GM18502 (cell line): Measurements from ENCODE around the gene BICD1.
"Not testable (repeated sequence)": the region's sequence is repeated elsewhere in the genome, so short reads cannot be mapped to it uniquely, and the experiment has no call there.

ENCODE experiments used
- ATAC-seq: cut with Tn5 transposase; IDR thresholded peaks from one replicate; pipeline ENCODE4 v1.9.1; 2021; ENCODE audit warnings: mild to moderate bottlenecking; ENCODE audit not compliant: unreplicated experiment, poor library complexity

Gene BICD1

DNA sequence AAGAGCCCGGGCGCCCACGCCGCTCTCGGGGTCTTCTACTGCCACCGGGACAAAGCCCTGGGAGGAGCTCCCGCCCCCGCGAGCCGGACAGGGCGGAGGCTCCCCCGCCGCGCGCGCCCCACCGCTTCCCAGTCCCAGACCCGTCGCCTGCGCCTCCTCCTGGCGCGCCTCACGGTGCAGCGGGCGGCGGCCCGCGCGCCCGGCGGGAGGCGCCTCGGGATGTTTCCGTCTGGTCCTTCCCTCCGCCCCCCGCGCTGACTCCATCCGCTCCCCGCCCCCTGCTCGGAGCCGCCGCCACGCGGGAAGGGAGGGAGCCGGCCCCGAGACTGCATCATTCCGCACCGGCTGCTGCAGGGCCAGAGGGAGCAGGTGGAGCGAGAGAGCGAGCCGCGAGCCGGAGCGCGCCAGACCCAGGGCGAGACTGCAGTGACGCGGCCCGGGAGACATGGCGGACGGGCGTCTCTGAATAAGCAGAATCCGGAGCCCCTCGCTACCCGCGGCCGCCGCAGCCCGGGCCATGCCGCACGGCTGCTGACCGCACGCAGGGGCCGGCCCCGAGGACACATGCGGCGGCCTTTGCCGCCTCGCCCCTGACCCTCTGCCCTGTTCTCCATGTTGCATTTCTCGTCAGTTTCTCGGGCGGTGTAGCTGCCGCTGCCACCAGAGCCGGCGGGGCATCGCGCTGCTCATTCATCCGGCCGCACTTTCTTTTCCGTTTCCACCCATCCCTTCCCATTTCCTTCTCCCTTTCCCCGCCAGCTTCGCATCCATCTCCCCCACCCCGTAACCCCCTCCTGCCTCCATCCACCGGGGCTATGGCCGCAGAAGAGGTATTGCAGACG is at the start of gene BICD1:
BICD1 (plus strand) TSS at position 331 of the 842 bp plus-strand sequence; CDS start at position 816, 485 bp downstream.
- peak; percentile 85 for ATAC-seq

DNA sequence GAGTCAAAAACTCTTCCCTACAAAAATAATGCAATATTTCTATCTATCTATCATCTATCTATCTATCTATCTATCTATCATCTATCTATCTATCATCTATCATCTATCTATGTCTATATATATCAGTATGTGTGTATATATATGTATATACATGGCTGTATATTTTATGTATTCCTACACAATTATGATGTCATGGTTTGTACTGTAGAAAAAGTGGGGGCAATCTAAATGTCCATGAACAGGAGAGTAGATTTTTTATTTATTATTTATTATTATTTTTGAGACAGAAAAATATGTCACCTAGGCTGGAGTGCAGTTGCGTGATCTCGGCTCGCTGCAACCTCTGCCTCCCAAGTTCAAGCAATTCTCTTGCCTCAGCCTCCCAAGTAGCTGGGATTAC is 45.6 kb upstream of the BICD1 start:
- no peak for ATAC-seq

GRCh38 chr12:32062881-32063280 is 43.8 kb upstream of the BICD1 start:
- ATAC-seq = peak; percentile 49

- ATAC-seq = no peak
These were observed 42.9 kb upstream of the BICD1 start for GRCh38 chr12:32063796-32064195.

DNA sequence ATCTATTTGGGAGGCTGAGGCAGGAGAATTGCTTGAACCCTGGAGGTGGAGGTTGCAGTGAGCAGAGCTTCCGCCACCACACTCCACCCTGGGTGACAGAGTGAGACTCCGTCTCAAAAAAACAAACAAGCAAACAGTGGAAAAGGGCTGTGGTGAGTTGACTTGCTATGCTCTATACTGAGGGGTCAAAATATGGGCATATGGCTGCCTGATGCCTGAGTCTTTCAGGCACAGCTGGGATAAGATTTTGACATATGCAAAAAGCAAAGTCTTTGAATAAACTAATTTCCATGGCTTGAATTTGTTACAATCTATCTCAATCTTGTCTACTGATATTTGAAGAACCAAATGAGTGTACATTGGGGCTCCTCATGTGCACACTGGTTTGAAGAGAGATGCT is 40.4 kb upstream of the BICD1 start:
- no peak for ATAC-seq

- no peak for ATAC-seq
These were observed 37.6 kb upstream of the BICD1 start for GRCh38 chr12:32069071-32069470.

- ATAC-seq = no peak
These were observed 36.9 kb upstream of the BICD1 start for GRCh38 chr12:32069731-32070130.

GRCh38 chr12:32070370-32070769 is 36.3 kb upstream of the BICD1 start:
- ATAC-seq = no peak

- ATAC-seq = no peak
These were observed 34.5 kb upstream of the BICD1 start for GRCh38 chr12:32072102-32072501.

GRCh38 chr12:32074432-32074831 is 32.2 kb upstream of the BICD1 start:
- ATAC-seq = no peak

GRCh38 chr12:32076941-32077340 is 29.7 kb upstream of the BICD1 start:
- ATAC-seq = no peak

GRCh38 chr12:32080435-32080834 is 26.2 kb upstream of the BICD1 start:
- ATAC-seq = no peak

DNA sequence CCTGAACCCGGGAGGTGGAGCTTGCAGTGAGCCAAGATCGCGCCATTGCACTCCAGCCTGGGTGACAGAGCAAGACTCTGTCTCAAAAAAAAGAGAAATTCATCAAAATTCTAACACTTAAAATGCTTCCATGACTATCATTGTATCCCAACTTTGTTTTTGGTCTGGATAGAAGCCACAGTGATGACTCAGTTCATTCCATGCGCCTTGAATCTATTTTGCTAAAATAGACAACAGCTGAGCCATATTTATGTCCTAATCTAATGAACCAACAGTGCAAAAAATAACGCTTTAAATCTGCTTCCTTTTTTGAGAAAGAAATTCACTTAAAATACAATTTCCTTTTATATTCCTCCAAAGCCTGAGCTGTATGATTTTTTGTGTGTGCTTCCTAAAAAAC is 23.2 kb upstream of the BICD1 start:
- no peak for ATAC-seq

GRCh38 chr12:32084017-32084688 is 22.5 kb upstream of the BICD1 start:
- ATAC-seq = no peak

DNA sequence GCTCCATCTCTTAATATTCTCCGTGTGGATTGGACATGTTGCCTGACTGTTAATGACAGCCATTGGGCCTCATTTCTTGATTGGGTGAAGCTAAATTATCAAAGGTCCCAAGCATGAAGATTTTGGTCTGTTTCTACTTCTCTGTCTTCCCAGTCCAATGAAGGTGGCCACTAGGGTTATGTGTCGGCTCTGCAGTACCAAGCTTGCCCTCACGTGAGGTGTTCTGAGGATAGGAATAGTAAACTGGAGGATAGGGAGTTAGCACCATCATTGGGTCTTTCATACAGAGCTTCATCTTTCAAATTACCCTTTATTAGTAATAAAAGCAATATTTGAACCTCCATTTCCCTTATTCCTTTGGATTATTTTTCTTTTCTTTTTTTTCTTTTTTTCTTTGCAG is 21.9 kb upstream of the BICD1 start:
- ATAC-seq = no peak

GRCh38 chr12:32087306-32087705 is 19.3 kb upstream of the BICD1 start:
- ATAC-seq = no peak

DNA sequence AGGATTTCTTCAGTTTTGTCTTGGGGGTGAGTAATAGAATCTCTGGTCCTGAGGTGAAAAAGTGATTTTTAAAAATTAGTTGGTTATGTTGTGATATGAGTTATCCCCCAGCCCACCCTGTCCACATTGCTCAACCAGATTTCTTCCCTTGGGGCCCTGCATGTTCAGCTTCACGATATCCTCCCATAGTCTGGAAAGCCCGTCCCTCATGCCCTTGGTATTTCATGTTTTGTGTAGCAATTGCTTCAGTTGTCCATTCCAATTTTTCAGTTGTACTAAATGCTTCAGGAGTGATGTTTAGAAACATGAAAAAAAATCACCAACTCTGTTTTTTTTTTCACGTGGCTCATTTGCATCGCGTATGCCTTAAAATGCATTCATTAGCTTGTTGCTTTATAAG is 17.5 kb upstream of the BICD1 start:
- no peak for ATAC-seq

GRCh38 chr12:32089586-32089985 is 17.1 kb upstream of the BICD1 start:
- no peak for ATAC-seq

DNA sequence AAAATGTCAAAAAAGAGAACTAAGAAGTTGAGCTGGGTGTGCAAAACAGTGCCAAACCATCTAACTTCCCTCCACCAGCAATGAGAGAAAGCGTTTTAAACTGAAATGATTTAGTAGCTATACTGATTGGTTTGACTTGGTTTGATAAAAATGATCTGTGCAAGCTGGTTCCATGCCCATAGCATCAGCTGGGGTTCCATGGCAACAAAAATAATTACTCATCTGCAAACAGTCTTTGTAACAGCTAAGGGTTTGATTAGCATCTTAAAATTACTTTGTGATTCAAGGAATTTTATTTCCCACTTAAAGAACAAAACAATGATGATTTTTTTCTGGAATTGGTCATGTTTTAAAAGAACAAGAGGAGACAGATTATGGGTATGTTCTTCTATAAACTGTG is 15.0 kb upstream of the BICD1 start:
- ATAC-seq = no peak

DNA sequence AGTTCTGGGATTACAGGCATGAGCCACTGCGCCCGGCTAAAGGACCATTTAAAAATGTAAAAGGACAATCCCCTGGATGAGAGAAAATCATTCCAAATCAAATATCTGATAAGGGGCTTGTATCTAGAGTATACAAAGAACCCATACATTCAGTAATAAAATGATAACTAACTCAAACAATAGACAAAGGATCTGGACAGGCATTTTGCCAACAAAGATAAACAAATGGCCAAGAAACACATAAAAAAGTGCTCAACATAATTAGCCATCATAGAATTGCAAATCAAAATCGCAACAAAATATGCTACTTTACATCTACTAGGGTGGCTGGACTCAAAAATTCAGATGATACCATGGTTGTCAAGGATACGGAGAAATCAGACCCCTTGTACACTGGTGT is 8.5 kb upstream of the BICD1 start:
- no peak for ATAC-seq

DNA sequence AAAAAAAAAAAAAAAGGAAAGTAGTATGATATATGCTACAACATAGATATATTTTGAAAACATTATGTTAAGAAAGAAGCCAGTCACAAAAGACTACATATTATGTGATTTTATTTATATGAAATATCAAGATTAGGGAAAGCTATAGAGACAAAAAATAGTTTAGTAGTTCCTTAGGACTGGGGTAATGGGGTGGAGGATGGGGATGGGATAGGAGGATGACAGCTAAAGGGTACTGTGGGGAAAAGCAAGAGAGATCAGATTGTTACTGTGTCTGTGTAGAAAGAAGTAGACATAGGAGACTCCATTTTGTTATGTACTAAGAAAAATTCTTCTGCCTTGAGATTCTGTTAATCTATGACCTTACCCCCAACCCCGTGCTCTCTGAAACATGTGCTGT is 7.4 kb upstream of the BICD1 start:
- not testable (repeated sequence) for ATAC-seq

- ATAC-seq = no peak
These were observed 6.3 kb upstream of the BICD1 start for GRCh38 chr12:32100361-32100760.
